ENCODE data around the gene MXI1.
A peak's percentile ranks its signal among the peaks of the same experiment; 100 is the strongest.

Gene MXI1

DNA sequence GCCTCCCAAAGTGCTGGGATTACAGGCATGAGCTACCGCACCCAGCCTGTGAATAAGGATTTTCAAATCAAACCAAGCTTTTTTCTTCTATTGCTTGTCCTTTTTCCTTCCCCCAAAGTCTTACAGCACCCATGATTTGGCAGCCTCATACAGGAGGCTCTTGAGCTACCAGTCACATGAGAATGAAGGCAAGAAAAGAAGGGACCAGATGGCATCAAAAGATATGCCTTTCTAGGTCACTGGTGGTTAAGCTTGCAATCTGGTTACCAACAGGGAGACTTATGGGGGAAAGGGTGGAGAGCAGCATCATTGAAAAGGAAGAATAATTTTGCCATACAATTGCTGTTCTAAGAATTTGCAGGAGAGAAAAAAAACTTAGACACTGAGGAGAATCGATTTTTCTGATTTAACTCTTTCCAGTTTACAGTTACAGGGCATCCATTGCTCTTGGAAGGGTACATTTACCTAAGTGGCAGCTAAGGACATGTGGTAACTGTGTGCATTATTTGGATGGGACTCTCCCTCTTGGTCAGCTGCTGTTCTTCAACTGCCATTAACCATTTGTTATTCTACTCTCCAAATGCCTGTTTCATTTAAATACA is 67.8 kb downstream of the MXI1 start:
- H3K27ac ChIP-seq, result no peak overlapping the region
- ChIA-PET POLR2A (ENCODE audit: low non-redundant PET) (no interaction called here), CTCF (interaction anchor here (1.3 kb wide), 1 partner anchor 137 kb away, joined by 7 read pairs; no protein-coding TSS in a partner anchor)
- TF ChIP-seq, protein P1, sequence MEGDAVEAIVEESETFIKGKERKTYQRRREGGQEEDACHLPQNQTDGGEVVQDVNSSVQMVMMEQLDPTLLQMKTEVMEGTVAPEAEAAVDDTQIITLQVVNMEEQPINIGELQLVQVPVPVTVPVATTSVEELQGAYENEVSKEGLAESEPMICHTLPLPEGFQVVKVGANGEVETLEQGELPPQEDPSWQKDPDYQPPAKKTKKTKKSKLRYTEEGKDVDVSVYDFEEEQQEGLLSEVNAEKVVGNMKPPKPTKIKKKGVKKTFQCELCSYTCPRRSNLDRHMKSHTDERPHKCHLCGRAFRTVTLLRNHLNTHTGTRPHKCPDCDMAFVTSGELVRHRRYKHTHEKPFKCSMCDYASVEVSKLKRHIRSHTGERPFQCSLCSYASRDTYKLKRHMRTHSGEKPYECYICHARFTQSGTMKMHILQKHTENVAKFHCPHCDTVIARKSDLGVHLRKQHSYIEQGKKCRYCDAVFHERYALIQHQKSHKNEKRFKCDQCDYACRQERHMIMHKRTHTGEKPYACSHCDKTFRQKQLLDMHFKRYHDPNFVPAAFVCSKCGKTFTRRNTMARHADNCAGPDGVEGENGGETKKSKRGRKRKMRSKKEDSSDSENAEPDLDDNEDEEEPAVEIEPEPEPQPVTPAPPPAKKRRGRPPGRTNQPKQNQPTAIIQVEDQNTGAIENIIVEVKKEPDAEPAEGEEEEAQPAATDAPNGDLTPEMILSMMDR (conservative IDR thresholded peaks at IDR 0.05; ENCODE audit: low read depth), result no peak
- DNase-seq (ENCODE audit: low spot score), result no peak

GRCh38 chr10:110276603-110277002 is 69.2 kb downstream of the MXI1 start:
- ChIA-PET POLR2A (ENCODE audit: low non-redundant PET) (no interaction called here), CTCF (interaction anchor here (0.6 kb wide), 1 partner anchor 144 kb away, joined by 3 read pairs; no protein-coding TSS in a partner anchor)
- TF ChIP-seq, protein P1 (conservative IDR thresholded peaks at IDR 0.05; ENCODE audit: low read depth), result no peak
- DNase-seq (ENCODE audit: low spot score), result no peak
- H3K27ac ChIP-seq, result no peak overlapping the region

GRCh38 chr10:110277591-110277990 is 70.2 kb downstream of the MXI1 start:
- ChIA-PET CTCF (no interaction called here), POLR2A (ENCODE audit: low non-redundant PET) (no interaction called here)
- no peak overlapping the region for H3K27ac ChIP-seq
- DNase-seq (ENCODE audit: low spot score), result no peak
- TF ChIP-seq, protein P1 (conservative IDR thresholded peaks at IDR 0.05; ENCODE audit: low read depth), result no peak

DNA sequence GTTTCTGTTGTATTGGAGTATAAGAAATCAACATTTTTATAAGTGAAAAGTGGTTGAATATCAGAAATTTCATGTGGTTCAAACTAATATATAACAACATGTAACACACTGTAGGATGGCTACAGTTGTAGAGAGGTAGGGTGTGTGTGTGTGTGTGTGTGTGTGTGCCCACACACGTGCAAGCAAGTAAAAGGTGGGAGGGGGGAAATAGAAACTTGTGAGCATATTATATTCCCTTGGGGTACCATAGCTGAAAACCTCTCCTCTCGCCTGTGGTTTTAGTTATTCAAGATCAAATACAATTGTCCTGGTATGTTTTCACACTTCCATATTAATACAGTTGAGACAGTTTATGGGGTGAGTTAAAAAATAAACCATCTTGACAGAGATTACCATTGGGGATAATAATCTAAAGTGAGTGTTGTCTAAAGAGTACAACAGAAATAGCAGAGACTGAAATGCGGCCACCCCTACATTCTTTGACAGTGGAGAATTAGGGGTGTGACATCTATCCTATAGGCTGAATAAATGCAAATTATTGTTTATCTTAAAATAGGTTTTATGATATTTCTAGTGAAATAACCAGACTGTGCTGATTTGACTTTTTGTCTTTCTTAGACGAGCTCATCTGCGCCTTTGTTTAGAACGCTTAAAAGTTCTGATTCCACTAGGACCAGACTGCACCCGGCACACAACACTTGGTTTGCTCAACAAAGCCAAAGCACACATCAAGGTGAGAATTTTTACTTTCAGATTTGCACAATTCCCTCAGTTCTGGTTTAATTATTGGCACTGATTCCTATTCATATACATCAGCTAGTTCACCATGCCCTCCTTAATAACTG is 71.4 kb downstream of the MXI1 start:
- ChIA-PET POLR2A (ENCODE audit: low non-redundant PET) (no interaction called here), CTCF (interaction anchor here (0.6 to 2.1 kb wide), 11 partner anchors 11 to 395 kb away, joined by 3 to 19 read pairs (median 5); no protein-coding TSS in a partner anchor)
- TF ChIP-seq, protein P1 (conservative IDR thresholded peaks at IDR 0.05; ENCODE audit: low read depth), result no peak
- no peak overlapping the region for H3K27ac ChIP-seq
- no peak for DNase-seq (ENCODE audit: low spot score)

GRCh38 chr10:110279407-110279986 is 72.1 kb downstream of the MXI1 start:
- TF ChIP-seq, protein P1 (conservative IDR thresholded peaks at IDR 0.05; ENCODE audit: low read depth), result peak; percentile 75
- POLR2A ChIA-PET (ENCODE audit: low non-redundant PET), result no interaction called here
- CTCF ChIA-PET, result interaction anchor here (0.6 to 2.1 kb wide), 15 partner anchors 10 to 1654 kb away, joined by 3 to 19 read pairs (median 4); no protein-coding TSS in a partner anchor
- H3K27ac ChIP-seq, result no peak overlapping the region
- DNase-seq (ENCODE audit: low spot score), result peak; percentile 62

DNA sequence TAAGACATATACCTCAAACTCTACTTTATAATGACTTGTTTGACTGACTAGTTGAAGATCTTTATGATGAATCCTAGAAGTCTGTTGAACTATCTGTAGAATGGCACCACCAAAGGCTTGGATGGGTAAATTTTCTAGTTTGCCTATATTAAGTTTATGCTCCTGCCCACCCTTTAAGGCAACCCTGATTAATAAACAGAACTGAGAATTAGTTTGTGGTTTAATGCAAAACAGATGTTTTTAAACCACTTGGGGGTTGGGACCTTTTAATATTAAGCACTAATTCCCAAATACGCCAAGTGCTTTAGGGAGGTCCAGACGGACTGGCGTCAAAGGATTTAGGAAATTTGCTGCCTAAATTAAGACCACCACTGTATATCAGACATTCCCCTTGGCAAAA is 76.9 kb downstream of the MXI1 start:
- POLR2A ChIA-PET (ENCODE audit: low non-redundant PET), result no interaction called here
- no peak for DNase-seq (ENCODE audit: low spot score)
- no peak overlapping the region for H3K27ac ChIP-seq
- CTCF ChIA-PET, result interaction anchor here (0.6 kb wide), 1 partner anchor 70 kb away, joined by 3 read pairs; no protein-coding TSS in a partner anchor
- TF ChIP-seq, protein P1 (conservative IDR thresholded peaks at IDR 0.05; ENCODE audit: low read depth), result no peak

Data from RWPE1 (cell line).